ENCODE measurements around the gene STX3.

- TF ChIP-seq RAD21 (IDR thresholded peaks at IDR 0.05) (no peak), GABPA (IDR thresholded peaks at IDR 0.05 in 1 of 2, conservative IDR thresholded peaks at IDR 0.05 in 1 of 2) (no peak), ATF3 (IDR thresholded peaks at IDR 0.05) (no peak), CTCF (IDR thresholded peaks at IDR 0.05; ENCODE audit: low read depth, low read length, missing input control) (no peak), JUND (IDR thresholded peaks at IDR 0.05) (no peak), EGR1 (IDR thresholded peaks at IDR 0.05; ENCODE audit: low read depth in 2 of 2) (no peak), HNF4G (IDR thresholded peaks at IDR 0.05) (no peak)
Measured at GRCh38 chr11:59728154-59728553, 27.0 kb upstream of the STX3 start.
